GM21360 (cell line): Measurements from ENCODE around the gene ANO10.
"Not testable (repeated sequence)": the region's sequence is repeated elsewhere in the genome, so short reads cannot be mapped to it uniquely, and the experiment has no call there.

ENCODE experiments used
- ATAC-seq: cut with Tn5 transposase; IDR thresholded peaks from one replicate; pipeline ENCODE4 v1.9.1; 2021; ENCODE audit warnings: mild to moderate bottlenecking, moderate library complexity; ENCODE audit not compliant: unreplicated experiment

ANO10 gene

GRCh38 chr3:43522727-43523362, 99.0 kb downstream of the ANO10 start:
- no peak for ATAC-seq

GRCh38 chr3:43521941-43522340, 99.9 kb downstream of the ANO10 start:
- ATAC-seq, result no peak

- not testable (repeated sequence) for ATAC-seq
Observed at GRCh38 chr3:43518515-43518914, 103.3 kb downstream of the ANO10 start.

DNA sequence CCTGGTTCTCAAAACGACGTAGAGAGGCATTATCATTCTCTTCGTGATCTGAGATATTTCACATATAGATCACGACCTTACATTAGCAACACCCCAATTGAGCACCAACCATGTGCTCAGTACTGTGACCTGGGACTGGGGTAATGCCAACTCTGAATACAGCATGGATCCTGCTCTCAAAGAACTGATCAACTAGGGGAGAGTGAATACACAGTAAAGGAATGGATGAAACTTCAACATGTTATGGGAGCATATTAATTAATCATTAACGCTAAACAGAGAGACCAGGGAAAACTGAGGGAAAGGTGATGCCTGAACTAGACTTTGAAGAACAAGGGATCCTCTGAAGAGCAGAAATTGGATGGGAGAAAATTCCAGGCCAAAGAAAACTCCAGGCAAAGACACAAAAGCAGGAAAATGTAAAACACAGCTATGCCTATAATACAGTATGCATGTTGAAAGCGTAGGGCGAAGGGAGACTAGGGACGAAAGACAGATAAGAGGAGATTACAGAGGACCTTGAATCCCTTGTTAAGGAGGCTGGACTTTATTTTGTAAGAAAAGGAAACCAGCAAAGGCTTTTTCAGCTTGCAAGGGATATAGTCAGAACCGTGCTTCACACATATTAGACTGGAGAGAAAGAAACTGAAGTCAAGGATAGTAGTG, 105.7 kb downstream of the ANO10 start:
- no peak for ATAC-seq

- no peak for ATAC-seq
Observed at GRCh38 chr3:43515208-43515917, 106.4 kb downstream of the ANO10 start.

DNA sequence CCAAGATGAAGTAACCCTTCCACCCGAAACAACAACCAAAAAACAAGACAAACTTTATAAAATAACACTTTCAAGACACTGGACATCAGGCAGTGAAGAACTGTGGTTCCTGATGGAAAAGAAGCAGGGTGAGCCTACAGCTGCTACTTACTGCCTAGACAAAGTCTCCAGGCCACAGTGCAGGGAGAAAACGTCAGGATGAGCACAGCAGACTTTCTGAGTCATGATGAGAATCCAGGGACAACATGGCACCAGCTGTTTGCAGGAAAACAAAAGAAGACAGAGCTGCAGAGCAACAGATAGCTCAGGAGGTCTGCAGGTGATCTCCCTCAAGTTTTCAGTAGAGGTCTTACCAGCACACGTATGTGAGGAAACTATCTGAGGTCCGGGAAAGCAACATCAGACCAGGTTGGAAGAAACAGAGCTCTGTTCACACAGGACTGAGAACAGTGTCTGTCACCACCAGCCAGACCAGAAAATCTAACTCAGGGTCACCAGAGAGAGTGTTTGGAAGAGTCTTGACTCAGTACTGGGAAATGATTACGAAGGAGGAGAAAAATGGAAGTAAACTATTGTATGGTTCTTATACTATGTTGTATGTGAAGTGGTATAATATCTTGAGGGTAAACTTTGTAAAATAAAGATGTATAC, 108.9 kb downstream of the ANO10 start:
- ATAC-seq, result no peak

DNA sequence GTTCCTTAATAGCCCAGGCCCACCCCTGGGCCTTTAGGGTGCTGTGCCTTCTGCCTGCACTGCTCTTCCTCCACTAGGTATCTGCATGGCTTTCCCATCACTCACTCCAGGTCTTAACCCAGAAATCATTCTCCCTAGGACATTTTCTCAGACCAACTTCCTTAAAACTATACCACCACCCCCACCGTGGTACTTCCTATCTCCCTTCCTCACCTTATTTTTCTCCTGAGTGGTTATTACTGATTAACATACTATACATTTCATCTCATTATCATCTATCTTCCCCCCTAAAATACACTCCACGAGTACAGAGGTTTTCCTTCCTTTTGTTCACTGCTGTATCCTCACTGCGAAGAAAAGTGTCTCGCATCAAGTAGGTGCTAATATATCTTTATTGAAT, 115.2 kb downstream of the ANO10 start:
- ATAC-seq, result no peak

- no peak for ATAC-seq
Observed at GRCh38 chr3:43505351-43505750, 116.5 kb downstream of the ANO10 start.

- no peak for ATAC-seq
Observed at GRCh38 chr3:43503067-43503728, 118.6 kb downstream of the ANO10 start.

- ATAC-seq, result no peak
Observed at GRCh38 chr3:43499256-43499655, 122.6 kb downstream of the ANO10 start.

- ATAC-seq, result no peak
Observed at GRCh38 chr3:43497905-43498365, 123.9 kb downstream of the ANO10 start.

DNA sequence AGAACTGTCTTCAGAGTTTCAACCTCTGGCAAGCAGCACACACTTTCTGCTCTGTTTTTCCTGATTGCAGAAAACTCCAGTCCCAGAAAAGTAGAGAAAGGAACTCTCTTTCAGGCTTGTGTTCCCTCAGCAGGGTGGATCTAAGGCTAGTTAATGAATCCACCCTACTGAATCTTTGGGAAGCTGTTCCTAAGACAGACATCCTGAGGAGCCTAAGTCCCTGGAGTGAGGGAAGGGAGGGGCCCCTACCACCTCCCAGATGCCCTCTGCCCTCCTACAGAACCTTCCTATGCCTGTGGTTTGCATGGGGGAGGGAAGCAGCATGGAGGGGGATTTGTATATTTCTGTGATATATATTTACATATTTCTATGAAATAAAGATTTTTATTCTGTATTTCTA, 124.4 kb downstream of the ANO10 start:
- no peak for ATAC-seq

- no peak for ATAC-seq
Observed at GRCh38 chr3:43496740-43497375, 125.0 kb downstream of the ANO10 start.

GRCh38 chr3:43492932-43493331, 128.9 kb downstream of the ANO10 start:
- ATAC-seq, result not testable (repeated sequence)

DNA sequence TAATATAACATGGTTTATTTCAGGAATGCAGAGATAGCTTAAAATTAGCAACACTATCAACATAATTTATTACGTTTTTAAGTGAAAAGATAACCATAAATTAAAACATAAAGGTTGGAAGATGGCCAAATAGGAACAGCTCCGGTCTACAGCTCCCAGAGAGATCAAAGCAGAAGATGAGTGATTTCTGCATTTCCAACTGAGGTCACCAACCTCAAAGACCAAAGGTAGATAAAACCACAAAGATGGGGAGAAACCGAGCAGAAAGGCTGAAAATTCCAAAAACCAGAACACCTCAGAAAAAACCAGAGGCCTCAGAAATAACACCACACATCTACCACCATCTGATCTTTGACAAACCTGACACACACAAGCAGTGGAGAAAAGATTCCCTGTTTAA, 130.0 kb downstream of the ANO10 start:
- not testable (repeated sequence) for ATAC-seq

GRCh38 chr3:43490640-43491185, 131.1 kb downstream of the ANO10 start:
- ATAC-seq, result no peak

- ATAC-seq, result no peak
Observed at GRCh38 chr3:43489930-43490329, 131.9 kb downstream of the ANO10 start.

GRCh38 chr3:43485931-43486330, 135.9 kb downstream of the ANO10 start:
- ATAC-seq, result no peak

- no peak for ATAC-seq
Observed at GRCh38 chr3:43484926-43485488, 136.8 kb downstream of the ANO10 start.

DNA sequence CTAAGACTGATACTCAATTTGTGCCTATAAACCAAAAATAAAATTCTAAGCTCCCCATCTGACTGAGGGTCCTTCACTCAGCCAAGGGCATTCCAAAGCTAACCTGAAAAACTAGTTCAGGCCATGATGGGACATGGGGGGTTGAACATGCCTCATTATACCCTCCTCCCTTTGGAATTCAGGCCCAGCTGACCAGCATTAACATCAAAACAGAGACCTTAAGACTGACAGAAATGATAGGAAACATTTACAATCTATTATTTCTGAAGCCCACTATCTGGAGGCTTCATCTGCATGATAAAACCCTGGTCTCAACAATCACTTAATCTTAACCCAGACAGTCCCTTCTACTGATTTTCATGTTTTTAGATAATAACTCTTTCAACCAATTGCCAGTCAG, 140.4 kb downstream of the ANO10 start:
- no peak for ATAC-seq
